ENCODE data around the gene ZAP70.

Gene ZAP70

GRCh38 chr2:97735161-97735561, 21.8 kb downstream of the ZAP70 start:
- DNase-seq = no peak

DNA sequence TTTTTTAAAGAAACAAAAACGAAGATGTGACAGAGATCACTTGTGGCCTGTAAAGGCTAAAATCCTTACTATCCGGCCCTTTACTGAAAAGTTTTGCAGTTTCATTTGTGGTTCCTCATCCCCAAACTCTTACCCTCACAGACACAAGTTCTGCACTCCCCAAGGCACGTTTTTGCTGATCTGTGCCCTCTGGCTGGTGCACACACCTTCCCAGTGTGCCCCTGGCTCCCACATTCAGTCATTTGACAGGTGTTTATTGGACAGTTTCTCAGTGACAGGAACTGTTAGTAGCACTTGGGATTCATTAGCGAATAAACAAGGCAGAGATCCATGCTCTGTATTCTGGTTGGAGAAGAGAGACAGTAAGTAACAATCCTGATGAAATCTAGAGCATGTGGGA, 22.8 kb downstream of the ZAP70 start:
- DNase-seq = no peak

GRCh38 chr2:97736608-97737330, 23.4 kb downstream of the ZAP70 start:
- no peak for DNase-seq

DNA sequence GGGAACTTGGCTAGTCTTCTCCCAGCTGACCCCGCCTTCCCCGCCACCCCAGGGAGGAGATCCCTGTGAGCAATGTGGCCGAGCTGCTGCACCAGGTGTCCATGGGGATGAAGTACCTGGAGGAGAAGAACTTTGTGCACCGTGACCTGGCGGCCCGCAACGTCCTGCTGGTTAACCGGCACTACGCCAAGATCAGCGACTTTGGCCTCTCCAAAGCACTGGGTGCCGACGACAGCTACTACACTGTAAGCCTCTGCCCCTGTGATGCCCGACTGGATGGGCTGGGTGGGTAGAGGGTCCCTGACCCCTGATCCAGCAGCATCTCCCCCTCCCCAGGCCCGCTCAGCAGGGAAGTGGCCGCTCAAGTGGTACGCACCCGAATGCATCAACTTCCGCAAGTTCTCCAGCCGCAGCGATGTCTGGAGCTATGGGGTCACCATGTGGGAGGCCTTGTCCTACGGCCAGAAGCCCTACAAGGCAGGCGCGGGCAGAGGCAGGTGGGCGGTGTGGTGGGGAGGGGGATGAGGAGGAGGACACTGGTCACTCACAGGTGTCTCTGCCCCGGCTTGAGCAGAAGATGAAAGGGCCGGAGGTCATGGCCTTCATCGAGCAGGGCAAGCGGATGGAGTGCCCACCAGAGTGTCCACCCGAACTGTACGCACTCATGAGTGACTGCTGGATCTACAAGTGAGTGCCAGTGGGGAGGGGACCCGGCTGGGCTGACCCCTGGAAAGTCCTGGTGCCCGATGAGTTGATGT, 24.2 kb downstream of the ZAP70 start:
- no peak for DNase-seq

DNA sequence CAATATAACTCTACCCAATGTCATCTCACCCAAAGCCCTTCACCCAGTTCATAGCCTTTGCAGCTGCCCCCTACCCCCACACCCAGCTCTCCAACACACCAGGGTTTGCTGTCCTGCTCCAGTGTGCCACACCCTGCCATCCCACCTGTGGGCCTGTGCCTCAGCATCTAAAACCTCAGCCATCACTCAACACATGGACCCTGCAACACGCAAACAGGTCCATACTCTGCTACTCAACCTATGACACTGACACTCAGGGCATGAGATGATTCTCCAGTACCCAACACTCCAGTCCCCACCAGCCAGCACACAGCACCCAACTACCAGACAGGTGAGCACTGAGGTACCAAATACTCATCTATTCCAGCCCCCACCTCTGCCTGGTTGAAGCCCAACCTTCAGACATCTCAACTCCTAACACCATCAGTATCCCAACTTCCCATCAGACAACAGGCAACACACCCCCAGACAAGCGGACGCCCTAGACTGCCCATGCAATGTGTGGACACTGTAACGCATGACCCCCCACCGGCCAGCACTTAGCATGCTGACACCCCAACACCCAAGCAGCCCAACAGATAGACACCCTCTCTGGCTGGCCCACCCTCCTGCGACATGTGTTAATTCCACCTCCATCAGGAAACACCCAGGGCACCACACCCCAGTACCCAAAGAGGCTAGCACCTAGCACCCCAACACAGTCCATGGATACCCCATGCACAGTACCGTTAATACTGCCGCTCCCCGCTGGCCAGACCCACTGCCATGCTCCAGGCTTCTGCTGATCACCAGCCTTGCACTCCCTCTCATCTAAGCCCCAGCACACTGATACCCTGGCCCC, 25.0 kb downstream of the ZAP70 start:
- no peak for DNase-seq

DNA sequence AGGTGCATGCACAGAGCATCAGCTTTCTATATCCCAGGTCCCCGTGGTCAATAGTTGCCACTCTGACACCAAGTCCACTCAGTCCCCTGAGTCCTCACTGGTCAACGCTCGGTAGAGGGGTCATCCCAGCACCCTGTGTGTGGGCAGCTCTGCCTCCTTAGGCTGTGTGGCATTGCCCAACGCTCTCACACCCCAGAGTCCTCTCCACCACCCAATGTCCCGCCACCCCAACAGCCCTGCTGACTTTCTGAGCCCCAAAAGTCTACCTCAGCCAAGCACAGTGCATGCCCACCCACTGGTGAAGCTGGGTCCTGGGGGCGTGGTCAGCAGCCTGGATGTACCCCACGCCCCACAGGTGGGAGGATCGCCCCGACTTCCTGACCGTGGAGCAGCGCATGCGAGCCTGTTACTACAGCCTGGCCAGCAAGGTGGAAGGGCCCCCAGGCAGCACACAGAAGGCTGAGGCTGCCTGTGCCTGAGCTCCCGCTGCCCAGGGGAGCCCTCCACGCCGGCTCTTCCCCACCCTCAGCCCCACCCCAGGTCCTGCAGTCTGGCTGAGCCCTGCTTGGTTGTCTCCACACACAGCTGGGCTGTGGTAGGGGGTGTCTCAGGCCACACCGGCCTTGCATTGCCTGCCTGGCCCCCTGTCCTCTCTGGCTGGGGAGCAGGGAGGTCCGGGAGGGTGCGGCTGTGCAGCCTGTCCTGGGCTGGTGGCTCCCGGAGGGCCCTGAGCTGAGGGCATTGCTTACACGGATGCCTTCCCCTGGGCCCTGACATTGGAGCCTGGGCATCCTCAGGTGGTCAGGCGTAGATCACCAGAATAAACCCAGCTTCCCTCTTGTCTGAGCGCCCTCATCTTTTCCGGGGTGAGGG, 25.9 kb downstream of the ZAP70 start:
- DNase-seq = no peak

- DNase-seq = no peak
These were observed 26.5 kb downstream of the ZAP70 start for GRCh38 chr2:97739893-97740245.

- DNase-seq = no peak
These were observed 27.3 kb downstream of the ZAP70 start for GRCh38 chr2:97740590-97741182.

DNA sequence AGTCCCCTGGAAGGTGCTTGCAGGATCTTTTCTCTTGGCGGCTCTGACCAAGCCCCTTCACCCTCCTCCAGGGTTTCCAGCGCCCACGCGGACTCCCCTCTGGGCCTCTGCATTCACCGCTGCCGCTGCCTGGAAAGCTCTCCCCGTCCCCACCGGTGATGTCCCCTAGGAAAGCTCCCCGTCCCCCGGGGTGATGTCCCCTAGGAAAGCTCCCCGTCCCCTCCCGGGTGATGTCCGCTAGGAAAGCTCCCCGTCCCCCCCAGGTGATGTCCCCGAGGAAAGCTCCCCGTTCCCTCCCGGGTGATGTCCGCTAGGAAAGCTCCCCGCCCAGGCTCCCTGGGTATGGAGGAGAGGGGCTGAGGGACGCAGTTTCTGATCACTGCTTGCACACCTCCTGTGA, 27.9 kb downstream of the ZAP70 start:
- DNase-seq = no peak

GRCh38 chr2:97741686-97742085, 28.3 kb downstream of the ZAP70 start:
- no peak for DNase-seq

- DNase-seq = no peak
These were observed 29.0 kb downstream of the ZAP70 start for GRCh38 chr2:97742381-97742847.

GRCh38 chr2:97743913-97744312, 30.5 kb downstream of the ZAP70 start:
- no peak for DNase-seq

GRCh38 chr2:97745474-97746174, 32.2 kb downstream of the ZAP70 start:
- DNase-seq = no peak

GRCh38 chr2:97747285-97747684, 33.9 kb downstream of the ZAP70 start:
- no peak for DNase-seq

DNA sequence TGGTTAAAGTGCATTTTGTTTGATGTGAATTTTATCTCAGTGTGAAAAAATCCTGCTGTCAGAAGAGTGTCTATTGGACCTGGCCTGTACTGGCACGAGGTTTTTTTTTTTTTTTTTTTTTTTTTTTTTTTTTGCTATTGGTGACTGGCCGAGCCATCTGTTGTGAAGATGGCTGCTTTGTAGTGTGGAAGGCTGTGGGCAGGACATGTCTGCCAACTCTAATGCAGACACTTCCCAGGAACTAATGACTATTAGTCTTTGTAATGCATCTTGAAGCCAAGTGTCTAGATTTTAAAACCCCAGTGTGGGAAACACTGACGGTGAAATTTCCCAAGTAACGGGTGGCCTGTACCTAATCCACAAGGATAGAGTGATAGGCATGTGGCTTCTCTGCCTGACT, 34.3 kb downstream of the ZAP70 start:
- no peak for DNase-seq

DNA sequence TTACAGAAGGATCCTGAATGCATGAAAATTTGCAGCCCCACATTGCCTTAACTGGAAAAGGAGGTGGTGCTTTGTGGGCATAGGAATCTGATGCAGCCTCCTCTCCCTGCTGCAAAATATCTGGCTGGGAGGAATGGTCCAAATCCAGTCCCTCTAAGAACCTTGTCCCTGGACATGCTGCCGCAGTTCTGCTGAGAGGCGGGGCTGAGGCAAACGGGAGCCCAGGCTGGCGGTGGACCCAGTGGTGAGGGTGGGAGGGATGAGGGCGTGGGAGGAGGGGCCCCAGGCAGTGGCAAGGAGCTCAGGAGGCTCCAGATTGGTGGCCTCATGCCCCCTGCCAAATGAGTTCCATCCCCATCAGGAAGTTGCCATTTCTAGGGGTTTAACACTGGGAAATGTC, 36.2 kb downstream of the ZAP70 start:
- DNase-seq = no peak

GRCh38 chr2:97750017-97750416, 36.6 kb downstream of the ZAP70 start:
- DNase-seq = no peak

DNA sequence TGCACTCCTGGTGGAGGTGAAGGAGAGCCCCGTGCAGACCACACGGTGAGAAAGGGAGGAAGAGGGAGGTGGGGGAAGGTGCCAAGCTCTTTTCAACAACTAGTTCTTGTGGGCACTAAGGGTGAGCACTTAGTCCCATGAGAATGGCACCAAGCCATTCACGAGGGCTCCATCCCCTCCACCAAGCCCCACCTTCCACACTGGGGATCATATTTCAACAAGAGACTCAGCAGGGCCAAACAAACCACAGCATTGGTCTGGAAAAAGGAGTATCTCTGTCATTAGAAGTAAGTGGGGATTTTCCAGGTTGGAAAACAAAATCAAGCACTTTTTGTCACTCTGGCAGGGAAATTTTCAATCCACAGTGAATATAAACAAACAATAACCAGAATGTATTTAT, 38.4 kb downstream of the ZAP70 start:
- no peak for DNase-seq

GRCh38 chr2:97752342-97753334, 39.3 kb downstream of the ZAP70 start:
- no peak for DNase-seq

GRCh38 chr2:97754690-97755346, 41.4 kb downstream of the ZAP70 start:
- no peak for DNase-seq

Data from activated CD4-positive, alpha-beta T cell treated with anti-CD3 and anti-CD28 coated beads for 1 hour (primary cell).